Measurements from ENCODE around the gene CFAP20DC.

- no peak for TF ChIP-seq CTCF (IDR thresholded peaks at IDR 0.05)
- no peak for TF ChIP-seq POLR2AphosphoS5 (IDR thresholded peaks at IDR 0.05)
- no peak for TF ChIP-seq EP300 (IDR thresholded peaks at IDR 0.05)
These were observed 329.3 kb downstream of the CFAP20DC start for GRCh38 chr3:58720526-58720925.

Data from gastroesophageal sphincter (tissue), 3 donors.